IMR-90 (cell line): Measurements from ENCODE around the gene CCDC50. TPM values are rescaled to one million over a fixed set of nuclear protein-coding genes. Genes with fewer than 3 reads are reported as not detected.

Experiments used
- ATAC-seq: fragments of 200-7000 bp; cut with Tn5 transposase; 2 replicates; pipeline ENCODE4 v1.9.1; 2020; ENCODE audit warnings: low read depth, mild to moderate bottlenecking, moderate library complexity
- BruUV-seq: library from RNA; stranded (reverse); fragments of 400-500 nt; replicated peaks from 2 replicates; lab custom pipeline; 2021; lab: Mats Ljungman, UMichigan
- CTCF ChIA-PET: fragments of 300-600 bp; formaldehyde crosslinking; extraction: SDS; loops from one replicate; lab custom pipeline; 2021; ENCODE audit warnings: antibody characterized with exemption; lab: Yijun Ruan, JAX
- POLR2A ChIA-PET: fragments of 300-600 bp; sonication (Branson Sonifier 250); formaldehyde crosslinking; loops from one replicate; lab custom pipeline; 2022; ENCODE audit warnings: antibody characterized with exemption; ENCODE audit not compliant: unreplicated experiment; lab: Charles Lee
- DNase-seq: peaks from one replicate; pipeline ENCODE4 v3.0.0; 2013
- H2AFZ ChIP-seq: replicated peaks from 2 replicates; pipeline ENCODE3; 2013; ENCODE audit warnings: low read length, mild to moderate bottlenecking; ENCODE audit not compliant: poor library complexity
- H2AK5ac ChIP-seq: 2 replicates; pipeline ENCODE4 v1.6.1; 2013; ENCODE audit warnings: low read depth, low read length, inconsistent platforms
- H2AK9ac ChIP-seq: replicated peaks from 2 replicates; pipeline ENCODE3; 2013; ENCODE audit warnings: mild to moderate bottlenecking, low read depth, low read length, moderate library complexity; ENCODE audit not compliant: poor library complexity
- H2BK120ac ChIP-seq: 2 replicates; pipeline ENCODE4 v1.6.1; 2013; ENCODE audit warnings: low read depth, low read length, inconsistent platforms
- H2BK15ac ChIP-seq: 3 replicates; pipeline ENCODE4 v1.6.1; 2013; ENCODE audit warnings: low read depth, low read length, inconsistent platforms
- H2BK20ac ChIP-seq: 2 replicates; pipeline ENCODE4 v1.6.1; 2013; ENCODE audit warnings: low read depth, mild to moderate bottlenecking, inconsistent platforms, low read length, moderate library complexity
- H2BK5ac ChIP-seq: 2 replicates; pipeline ENCODE4 v1.6.1; 2013; ENCODE audit warnings: mild to moderate bottlenecking, low read depth, low read length, inconsistent platforms; ENCODE audit not compliant: poor library complexity, severe bottlenecking
- H3K14ac ChIP-seq: replicated peaks from 2 replicates; pipeline ENCODE4 v1.6.1; 2013; ENCODE audit warnings: low read depth, low read length, inconsistent platforms
- H3K18ac ChIP-seq: 2 replicates; pipeline ENCODE4 v1.6.1; 2013; ENCODE audit warnings: low read depth, low read length, control low read depth
- H3K23ac ChIP-seq: 2 replicates; pipeline ENCODE4 v1.6.1; 2013; ENCODE audit warnings: low read depth, low read length, inconsistent platforms
- H3K27ac ChIP-seq: 2 replicates; pipeline ENCODE4 v1.5.1; 2013; ENCODE audit warnings: mild to moderate bottlenecking, control low read depth, low read length; ENCODE audit not compliant: insufficient read depth
- H3K27me3 ChIP-seq: 2 replicates; pipeline ENCODE4 v1.6.1; 2013; ENCODE audit warnings: low read length; ENCODE audit not compliant: control insufficient read depth, insufficient read depth
- H3K36me3 ChIP-seq: 2 replicates; pipeline ENCODE4 v1.6.1; 2013; ENCODE audit warnings: low read length, mixed read lengths; ENCODE audit not compliant: control insufficient read depth, insufficient read depth
- H3K4ac ChIP-seq: 2 replicates; pipeline ENCODE4 v1.6.1; 2013; ENCODE audit warnings: low read depth, low read length, inconsistent platforms
- H3K4me1 ChIP-seq: 2 replicates; pipeline ENCODE4 v1.6.1; 2013; ENCODE audit warnings: low read length, mixed read lengths; ENCODE audit not compliant: control insufficient read depth, insufficient read depth
- H3K4me2 ChIP-seq: 2 replicates; pipeline ENCODE4 v1.6.1; 2013; ENCODE audit warnings: low read depth, mild to moderate bottlenecking, control low read depth, low read length, moderate library complexity
- H3K4me3 ChIP-seq: 2 replicates; pipeline ENCODE4 v1.5.1; 2013; ENCODE audit warnings: low read depth, mild to moderate bottlenecking, control low read depth, low read length, moderate library complexity; ENCODE audit not compliant: insufficient read depth
- H3K56ac ChIP-seq: 2 replicates; pipeline ENCODE4 v1.6.1; 2013; ENCODE audit warnings: low read length, inconsistent platforms; ENCODE audit not compliant: insufficient read depth; ENCODE audit errors: extremely low read depth
- H3K79me1 ChIP-seq, 2 experiments: 2 replicates each; pipeline ENCODE4 v1.6.1; 2013; ENCODE audit warnings: low read length in 2 of 2, inconsistent platforms in 1 of 2, low read depth in 1 of 2
- H3K9ac ChIP-seq: 2 replicates; pipeline ENCODE4 v1.6.1; 2013; ENCODE audit warnings: low read depth, low read length, control low read depth
- H3K9me1 ChIP-seq: 2 replicates; pipeline ENCODE4 v1.6.1; 2013; ENCODE audit warnings: low read length, inconsistent platforms; ENCODE audit not compliant: insufficient read depth
- H3K9me3 ChIP-seq: 2 replicates; pipeline ENCODE4 v1.6.1; 2013; ENCODE audit warnings: low read length; ENCODE audit not compliant: control insufficient read depth, insufficient read depth
- H4K20me1 ChIP-seq: 2 replicates; pipeline ENCODE4 v1.6.1; 2013; ENCODE audit warnings: low read length, inconsistent platforms; ENCODE audit not compliant: insufficient read depth
- H4K5ac ChIP-seq: 2 replicates; pipeline ENCODE4 v1.6.1; 2013; ENCODE audit warnings: mild to moderate bottlenecking, low read depth, low read length, control low read depth
- H4K8ac ChIP-seq, 2 experiments: 2 replicates each; pipeline ENCODE4 v1.6.1; 2013; ENCODE audit warnings: low read depth in 2 of 2, low read length in 2 of 2, control low read depth in 1 of 2, inconsistent platforms in 1 of 2
- H4K91ac ChIP-seq: 2 replicates; pipeline ENCODE4 v1.6.1; 2013; ENCODE audit warnings: low read depth, low read length, inconsistent platforms; ENCODE audit not compliant: insufficient read depth
- BHLHE40 ChIP-seq: fragments of 150-350 bp; IDR thresholded peaks from 2 replicates; pipeline ENCODE4 v1.6.1; 2016; ENCODE audit warnings: mild to moderate bottlenecking, low read depth, low read length
- CEBPB ChIP-seq: IDR thresholded peaks from 2 replicates; pipeline ENCODE4 v1.6.1; 2012; ENCODE audit warnings: low read depth, low read length, improper control_type of control experiment
- CHD1 ChIP-seq: IDR thresholded peaks from 2 replicates; pipeline ENCODE4 v1.6.1; 2012; ENCODE audit warnings: low read depth, low read length, improper control_type of control experiment
- FOS ChIP-seq: fragments of 150-350 bp; IDR thresholded peaks from 2 replicates; pipeline ENCODE4 v1.6.1; 2016; ENCODE audit warnings: low read depth, low read length
- MAFK ChIP-seq: IDR thresholded peaks from 2 replicates; pipeline ENCODE4 v1.6.1; 2012; ENCODE audit warnings: low read depth, low read length, improper control_type of control experiment
- MAZ ChIP-seq: IDR thresholded peaks from 2 replicates; pipeline ENCODE4 v1.6.1; 2012; ENCODE audit warnings: low read depth, mild to moderate bottlenecking, low read length, improper control_type of control experiment, moderate library complexity, borderline replicate concordance
- MXI1 ChIP-seq: IDR thresholded peaks from 2 replicates; pipeline ENCODE4 v1.6.1; 2012; ENCODE audit warnings: low read depth, mild to moderate bottlenecking, low read length, moderate library complexity, borderline replicate concordance
- NFE2L2 ChIP-seq: fragments of 150-350 bp; IDR thresholded peaks from 2 replicates; pipeline ENCODE4 v1.6.1; 2016; ENCODE audit warnings: low read depth, mild to moderate bottlenecking, low read length
- POLR2A ChIP-seq: IDR thresholded peaks from 2 replicates; pipeline ENCODE4 v1.6.1; 2012; ENCODE audit warnings: mild to moderate bottlenecking, low read depth, low read length
- RAD21 ChIP-seq: IDR thresholded peaks from 2 replicates; pipeline ENCODE4 v1.6.1; 2012; ENCODE audit warnings: low read length, improper control_type of control experiment
- RFX5 ChIP-seq: IDR thresholded peaks from 2 replicates; pipeline ENCODE4 v1.8.0; 2012; ENCODE audit warnings: low read depth, mild to moderate bottlenecking, low read length, moderate library complexity
- SMC3 ChIP-seq: fragments of 150-350 bp; IDR thresholded peaks from 2 replicates; pipeline ENCODE4 v1.6.1; 2016; ENCODE audit warnings: low read depth, mild to moderate bottlenecking, antibody characterized with exemption, low read length, moderate library complexity
- WGBS, 2 experiments: methylation state at CpG; one replicate each; pipeline versions ENCODE4 v1.1.5 to v1.1.7; 2013; ENCODE audit warnings: missing lambda C conversion rate in 2 of 2; ENCODE audit not compliant: insufficient read length in 1 of 2; ENCODE audit errors: extremely low coverage in 2 of 2; 5-methylcytosine and 5-hydroxymethylcytosine counted together
- dilution Hi-C: fragments of 300-500 bp; cut with HindIII; formaldehyde crosslinking; loops from one replicate; pipeline ENCODE4 v1.14.3; 2018; ENCODE audit warnings: low sequenced_read_pairs; ENCODE audit not compliant: unreplicated experiment
- in situ Hi-C: fragments of 300-500 bp; cut with MboI; formaldehyde crosslinking; loops from 3 replicates; pipeline ENCODE4 v1.14.3; 2019; ENCODE audit warnings: low sequenced_read_pairs, inconsistent platforms, mixed read lengths
- intact Hi-C: fragments of 100-400 bp; cut with micrococcal nuclease; formaldehyde crosslinking; loops from 2 replicates; pipeline ENCODE4 v1.10.0; 2022
- polyA plus RNA-seq, 3 experiments: library from polyadenylated mRNA; depleted of rRNA; stranded (reverse); fragments of >200 nt; gene quantifications; 2 replicates each; pipeline ENCODE4 v1.2.3, GENCODE V29; 2012; ENCODE audit warnings: low replicate concordance in 1 of 3
- total RNA-seq: library from RNA; depleted of rRNA; stranded (reverse); fragments of >200 nt; gene quantifications from 2 replicates; pipeline ENCODE4 v1.2.3, GENCODE V29; 2012
- TF ChIP-seq, protein P1 (sequence below): fragments of 150-350 bp; IDR thresholded peaks from 2 replicates; pipeline ENCODE4 v1.6.1; 2016; ENCODE audit warnings: low read depth, mild to moderate bottlenecking, low read length, moderate library complexity, borderline replicate concordance
- TF ChIP-seq, protein P2 (sequence below): conservative IDR thresholded peaks from 2 replicates; pipeline ENCODE4 v1.5.1; 2012; ENCODE audit warnings: mild to moderate bottlenecking, low read depth, low read length, improper control_type of control experiment

CCDC50 gene
- total and polyA plus RNA-seq, 2 of the 4 experiments (the other 2 are of a cell fraction), result 59.0 to 63.1 TPM

DNA sequence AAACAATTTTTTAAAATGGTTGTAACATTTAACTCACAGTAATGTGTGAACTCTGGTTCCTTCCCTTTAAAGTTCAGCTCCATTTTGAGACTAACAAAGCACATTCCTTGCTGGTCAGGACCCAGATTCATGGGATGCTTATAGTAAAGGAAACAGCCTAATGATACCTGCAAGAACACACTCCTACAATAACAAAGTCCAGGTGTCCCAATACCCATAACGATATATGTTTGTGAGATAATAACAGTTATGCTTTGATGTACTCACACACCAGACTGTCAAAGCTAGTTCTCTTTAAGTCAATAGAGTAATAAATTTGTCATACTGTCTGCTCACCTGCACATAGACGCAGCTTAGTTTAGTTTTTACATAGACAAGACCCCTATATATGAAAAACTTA, 15.9 kb upstream of the CCDC50 start:
- Histone ChIP-seq H3K79me1 (no peaks in the 10 kb centered on the region), H2AK5ac (no peak overlapping the region), H3K27me3 (no peaks in the 10 kb centered on the region), H2AFZ (no peak overlapping the region), H2BK20ac (no peak overlapping the region), H4K20me1 (no peaks in the 10 kb centered on the region), H2BK5ac (no peak overlapping the region), H3K4me1 (no peaks in the 10 kb centered on the region), H3K56ac (no peak overlapping the region), H3K4me3 (no peak overlapping the region), H3K9ac (no peak overlapping the region), H3K18ac (no peak overlapping the region), H2BK15ac (no peak overlapping the region), H2AK9ac (no peak overlapping the region), H3K9me3 (no peaks in the 10 kb centered on the region), H3K4ac (no peak overlapping the region), H3K9me1 (no peaks in the 10 kb centered on the region), H4K5ac (no peak overlapping the region), H3K14ac (no peak overlapping the region), H3K27ac (no peak overlapping the region), H3K36me3 (no peaks in the 10 kb centered on the region), H3K23ac (no peak overlapping the region), H4K8ac (no peak overlapping the region), H3K4me2 (no peak overlapping the region), H4K91ac (no peak overlapping the region), H2BK120ac (no peak overlapping the region)
- in situ Hi-C loops (no loop called here), dilution Hi-C loops (no loop called here), intact Hi-C loops (no loop called here)
- POLR2A ChIA-PET, result no interaction called here
- TF ChIP-seq BHLHE40 (no peak), MAZ (no peak), FOS (no peak), CEBPB (no peak), RFX5 (no peak), MXI1 (no peak), NFE2L2 (no peak), RAD21 (no peak), SMC3 (no peak), MAFK (no peak), CHD1 (no peak), POLR2A (no peak)
- TF ChIP-seq, protein P1, sequence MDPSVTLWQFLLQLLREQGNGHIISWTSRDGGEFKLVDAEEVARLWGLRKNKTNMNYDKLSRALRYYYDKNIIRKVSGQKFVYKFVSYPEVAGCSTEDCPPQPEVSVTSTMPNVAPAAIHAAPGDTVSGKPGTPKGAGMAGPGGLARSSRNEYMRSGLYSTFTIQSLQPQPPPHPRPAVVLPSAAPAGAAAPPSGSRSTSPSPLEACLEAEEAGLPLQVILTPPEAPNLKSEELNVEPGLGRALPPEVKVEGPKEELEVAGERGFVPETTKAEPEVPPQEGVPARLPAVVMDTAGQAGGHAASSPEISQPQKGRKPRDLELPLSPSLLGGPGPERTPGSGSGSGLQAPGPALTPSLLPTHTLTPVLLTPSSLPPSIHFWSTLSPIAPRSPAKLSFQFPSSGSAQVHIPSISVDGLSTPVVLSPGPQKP, result no peak
- TF ChIP-seq, protein P2, sequence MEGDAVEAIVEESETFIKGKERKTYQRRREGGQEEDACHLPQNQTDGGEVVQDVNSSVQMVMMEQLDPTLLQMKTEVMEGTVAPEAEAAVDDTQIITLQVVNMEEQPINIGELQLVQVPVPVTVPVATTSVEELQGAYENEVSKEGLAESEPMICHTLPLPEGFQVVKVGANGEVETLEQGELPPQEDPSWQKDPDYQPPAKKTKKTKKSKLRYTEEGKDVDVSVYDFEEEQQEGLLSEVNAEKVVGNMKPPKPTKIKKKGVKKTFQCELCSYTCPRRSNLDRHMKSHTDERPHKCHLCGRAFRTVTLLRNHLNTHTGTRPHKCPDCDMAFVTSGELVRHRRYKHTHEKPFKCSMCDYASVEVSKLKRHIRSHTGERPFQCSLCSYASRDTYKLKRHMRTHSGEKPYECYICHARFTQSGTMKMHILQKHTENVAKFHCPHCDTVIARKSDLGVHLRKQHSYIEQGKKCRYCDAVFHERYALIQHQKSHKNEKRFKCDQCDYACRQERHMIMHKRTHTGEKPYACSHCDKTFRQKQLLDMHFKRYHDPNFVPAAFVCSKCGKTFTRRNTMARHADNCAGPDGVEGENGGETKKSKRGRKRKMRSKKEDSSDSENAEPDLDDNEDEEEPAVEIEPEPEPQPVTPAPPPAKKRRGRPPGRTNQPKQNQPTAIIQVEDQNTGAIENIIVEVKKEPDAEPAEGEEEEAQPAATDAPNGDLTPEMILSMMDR, result no peak
- DNase-seq (no peak), ATAC-seq (no peak)
- BruUV-seq, result no TSS peak
- CTCF ChIA-PET, result interaction anchor here (0.8 kb wide), 1 partner anchor 13 kb away, joined by 4 read pairs; no protein-coding TSS in a partner anchor
- WGBS, 2 experiments, result no CpG with 5 or more reads among the region's 2 CpGs
